Esophagus muscularis mucosa (tissue), 4 donors: Measurements from ENCODE around the gene ADORA2B. TPM values are rescaled to one million over a fixed set of nuclear protein-coding genes. Genes with fewer than 3 reads are reported as not detected.

Source experiments
- DNase-seq: peaks from one replicate; pipeline ENCODE4 v3.0.0-alpha.2; 2017; ENCODE audit errors: extremely low spot score
- H3K27ac ChIP-seq, 4 donors: fragments of 200-600 bp; sonication (generic); replicated peaks in 1 of 4; 1 replicate in 3 of 4; 2 replicates in 1 of 4; pipeline ENCODE4 v1.5.1; 2016 to 2019; ENCODE audit warnings: mild to moderate bottlenecking in 1 of 4
- H3K27me3 ChIP-seq, 4 donors: fragments of 200-600 bp; sonication (generic); one replicate each; pipeline versions ENCODE4 v1.5.1 to v1.6.0; 2016 to 2019
- H3K36me3 ChIP-seq, 4 donors: fragments of 200-600 bp; sonication (generic); one replicate each; pipeline ENCODE4 v1.5.1; 2016 to 2019
- H3K4me1 ChIP-seq, 4 donors: fragments of 200-600 bp; sonication (generic); one replicate each; pipeline ENCODE4 v1.5.1; 2016 to 2019
- H3K4me3 ChIP-seq, 4 donors: fragments of 200-600 bp; sonication (generic); 1 replicate in 2 of 4; 2 replicates in 2 of 4; pipeline ENCODE4 v1.5.1; 2016 to 2019; ENCODE audit warnings: mild to moderate bottlenecking in 4 of 4, moderate library complexity in 1 of 4
- H3K9me3 ChIP-seq, 4 donors: fragments of 200-600 bp; sonication (generic); 1 replicate in 3 of 4; 2 replicates in 1 of 4; pipeline ENCODE4 v1.5.1; 2016 to 2019
- CTCF ChIP-seq, 3 experiments: fragments of 200-600 bp in 2 of 3; fragments of 450-650 bp in 1 of 3; sonication (generic) in 2 of 3; IDR thresholded peaks; one replicate each; pipeline ENCODE4 v1.5.1; 2017 to 2019; ENCODE audit warnings: antibody characterized with exemption in 3 of 3, mild to moderate bottlenecking in 2 of 3, moderate library complexity in 1 of 3
- EP300 ChIP-seq: sonication (generic); formaldehyde crosslinking; IDR thresholded peaks from one replicate; pipeline ENCODE4 v1.6.1; 2017; ENCODE audit warnings: antibody characterized with exemption
- POLR2A ChIP-seq: fragments of 450-650 bp; IDR thresholded peaks from one replicate; pipeline ENCODE4 v1.6.1; 2017; ENCODE audit warnings: antibody characterized with exemption, moderate library complexity, mild to moderate bottlenecking, low read depth
- POLR2AphosphoS5 ChIP-seq, 2 donors: sonication (generic); formaldehyde crosslinking; IDR thresholded peaks; one replicate each; pipeline ENCODE4 v1.6.1; 2017; ENCODE audit warnings: antibody characterized with exemption in 2 of 2
- WGBS: methylation state at CpG from one replicate; pipeline ENCODE4 v1.1.5; 2018; 5-methylcytosine and 5-hydroxymethylcytosine counted together
- intact Hi-C: fragments of 100-400 bp; cut with DNase I; formaldehyde crosslinking; loops from one replicate; pipeline ENCODE4 v1.15.1; 2023
- total RNA-seq, 4 donors: library from RNA; depleted of rRNA; stranded (reverse); fragments of >200 nt; gene quantifications; one replicate each; pipeline versions ENCODE4 v1.1.0 to v1.2.1, GENCODE V29; 2016

Gene ADORA2B
- total RNA-seq, 4 donors from 2014 or later, result 0.26 to 0.75 (median 0.37) TPM

GRCh38 chr17:16002708-16003260 is 57.9 kb downstream of the ADORA2B start:
- no peak overlapping the region for H3K4me3 ChIP-seq
- TF ChIP-seq POLR2AphosphoS5 (IDR thresholded peaks at IDR 0.05) (no peak), CTCF (IDR thresholded peaks at IDR 0.05) (no peak), POLR2A (no peak), EP300 (no peak)
- 96% methylated on average over 2 of the region's 2 CpGs for WGBS
- DNase-seq, result no peak
- no peaks in the 10 kb centered on the region for H3K27me3 ChIP-seq
- peaks cover 27 to 32% (median 31%) of the 10 kb centered on the region in 4 donors for H3K4me1 ChIP-seq
- intact Hi-C loops, result no loop called here
- H3K36me3 ChIP-seq, result peaks cover 57 to 65% (median 63%) of the 10 kb centered on the region in 4 donors
- peak overlapping the region in 1 of 4 donors; percentile 28 for H3K27ac ChIP-seq
- H3K9me3 ChIP-seq, result no peaks in the 10 kb centered on the region

GRCh38 chr17:16003841-16004240 is 58.9 kb downstream of the ADORA2B start:
- no peaks in the 10 kb centered on the region for H3K9me3 ChIP-seq
- peaks cover 19 to 27% (median 21%) of the 10 kb centered on the region in 4 donors for H3K4me1 ChIP-seq
- no peak for DNase-seq
- H3K36me3 ChIP-seq, result peaks cover 66 to 75% (median 73%) of the 10 kb centered on the region in 4 donors
- H3K4me3 ChIP-seq, result no peak overlapping the region
- intact Hi-C loops, result no loop called here
- H3K27ac ChIP-seq, result peak overlapping the region in 3 of 4 donors; percentile 13 to 41 (median 28)
- TF ChIP-seq CTCF (IDR thresholded peaks at IDR 0.05), result no peak
- TF ChIP-seq EP300, result no peak
- no peak for TF ChIP-seq POLR2A
- TF ChIP-seq POLR2AphosphoS5 (IDR thresholded peaks at IDR 0.05), result peak in 1 of 2 donors; percentile 16
- WGBS, result 75% methylated on average over 1 of the region's 1 CpG
- no peaks in the 10 kb centered on the region for H3K27me3 ChIP-seq

DNA sequence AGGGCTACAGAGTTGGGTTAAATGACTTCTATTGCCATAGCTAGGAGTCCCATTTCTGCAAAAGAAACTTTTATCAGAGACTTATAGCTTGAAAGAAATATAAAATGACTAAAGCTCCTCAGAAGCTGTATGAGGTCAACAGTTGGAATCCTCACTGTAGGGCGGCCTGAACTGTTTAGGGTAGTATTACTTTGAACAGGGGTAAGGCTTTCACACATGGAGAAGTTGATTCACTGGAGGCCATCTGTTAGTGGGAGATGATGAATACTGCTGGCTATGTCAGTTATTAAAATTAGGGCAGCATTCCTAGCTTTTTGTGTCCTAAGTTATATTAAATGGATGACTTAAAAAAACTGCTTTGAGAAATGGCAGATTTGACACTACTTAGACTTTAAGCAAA is 60.7 kb downstream of the ADORA2B start:
- intact Hi-C loops, result no loop called here
- H3K27ac ChIP-seq, result no peak overlapping the region
- H3K36me3 ChIP-seq, result peaks cover 72 to 93% (median 84%) of the 10 kb centered on the region in 4 donors
- peaks cover 12 to 26% (median 15%) of the 10 kb centered on the region in 4 donors for H3K4me1 ChIP-seq
- TF ChIP-seq POLR2A (no peak), CTCF (IDR thresholded peaks at IDR 0.05) (no peak), EP300 (no peak), POLR2AphosphoS5 (IDR thresholded peaks at IDR 0.05) (no peak)
- no peaks in the 10 kb centered on the region for H3K27me3 ChIP-seq
- WGBS, result 93% methylated on average over 1 of the region's 1 CpG
- DNase-seq, result no peak
- no peaks in the 10 kb centered on the region for H3K9me3 ChIP-seq
- no peak overlapping the region for H3K4me3 ChIP-seq

GRCh38 chr17:16007439-16007838 is 62.5 kb downstream of the ADORA2B start:
- intact Hi-C loops, result no loop called here

GRCh38 chr17:16013943-16014407 is 69.0 kb downstream of the ADORA2B start:
- Histone ChIP-seq H3K36me3 (peaks cover 6 to 72% (median 42%) of the 10 kb centered on the region in 4 donors), H3K4me1 (peaks cover 7 to 20% (median 16%) of the 10 kb centered on the region in 4 donors), H3K27ac (peak overlapping the region in 3 of 4 donors; percentile 1 to 10 (median 9)), H3K4me3 (no peak overlapping the region), H3K9me3 (no peaks in the 10 kb centered on the region), H3K27me3 (no peaks in the 10 kb centered on the region)
- peak; percentile 28 to 62 for TF ChIP-seq POLR2AphosphoS5 (IDR thresholded peaks at IDR 0.05)
- TF ChIP-seq POLR2A, result no peak
- TF ChIP-seq EP300, result no peak
- peak; percentile 34 to 55 (median 38) for TF ChIP-seq CTCF (IDR thresholded peaks at IDR 0.05)
- no peak for DNase-seq
- 22% methylated on average over 3 of the region's 3 CpGs for WGBS
- intact Hi-C loops, result no loop called here

More at GRCh38 chr17:16007439-16007838, 62.5 kb downstream of the ADORA2B start:
- Histone ChIP-seq H3K27ac (no peak overlapping the region), H3K27me3 (no peaks in the 10 kb centered on the region), H3K4me3 (no peak overlapping the region), H3K4me1 (peaks cover 9 to 15% (median 12%) of the 10 kb centered on the region in 4 donors), H3K9me3 (no peaks in the 10 kb centered on the region), H3K36me3 (peaks cover 67 to 96% (median 86%) of the 10 kb centered on the region in 4 donors)
- WGBS, result 93% methylated on average over 3 of the region's 3 CpGs
- no peak for TF ChIP-seq POLR2A
- DNase-seq, result no peak
